CD8-positive, alpha-beta memory T cell (primary cell): ENCODE results near the gene NSMF. TPM values are rescaled to one million over a fixed set of nuclear protein-coding genes. Genes with fewer than 3 reads are reported as not detected.

ENCODE experiments used
- CTCF ChIA-PET: fragments of 350-600 bp; sonication (Branson Sonifier 250); formaldehyde crosslinking; loops from one replicate; lab custom pipeline; 2021; ENCODE audit warnings: antibody characterized with exemption; lab: Charles Lee
- POLR2A ChIA-PET: fragments of 350-600 bp; sonication (Branson Sonifier 250); formaldehyde crosslinking; loops from one replicate; lab custom pipeline; 2021; ENCODE audit warnings: antibody characterized with exemption; lab: Charles Lee
- DNase-seq, 5 donors: peaks; one replicate each; pipeline versions ENCODE4 v3.0.0 to v3.0.0-alpha.2; 2020 to 2022; ENCODE audit warnings: mixed read lengths in 1 of 5
- H3K27ac ChIP-seq: one replicate; pipeline ENCODE4 v1.7.0; 2013; ENCODE audit warnings: low read depth, mild to moderate bottlenecking, low read length, moderate library complexity
- H3K27me3 ChIP-seq: 2 replicates; pipeline ENCODE4 v1.7.0; 2013; ENCODE audit warnings: low read length, mild to moderate bottlenecking; ENCODE audit not compliant: insufficient read depth, poor library complexity, severe bottlenecking
- H3K36me3 ChIP-seq: 2 replicates; pipeline ENCODE4 v1.7.0; 2013; ENCODE audit warnings: mild to moderate bottlenecking, low read length, moderate library complexity; ENCODE audit not compliant: insufficient read depth
- H3K4me1 ChIP-seq: 2 replicates; pipeline ENCODE4 v1.7.0; 2013; ENCODE audit warnings: mild to moderate bottlenecking, low read length, moderate library complexity; ENCODE audit not compliant: insufficient read depth
- H3K4me3 ChIP-seq: 2 replicates; pipeline ENCODE4 v1.7.0; 2013; ENCODE audit warnings: mild to moderate bottlenecking, low read length
- H3K9me3 ChIP-seq: 2 replicates; pipeline ENCODE4 v1.7.0; 2013; ENCODE audit warnings: mild to moderate bottlenecking, low read length
- H3K27ac Mint-ChIP-seq, 8 donors: one replicate each; pipeline ENCODE4 v1.8.0; 2020 to 2021; ENCODE audit warnings: mixed read lengths in 8 of 8, mild to moderate bottlenecking in 6 of 8, inconsistent platforms in 3 of 8, moderate library complexity in 3 of 8
- H3K27me3 Mint-ChIP-seq, 2 donors: one replicate each; pipeline ENCODE4 v1.8.0; 2020 to 2021; ENCODE audit warnings: mixed read lengths in 2 of 2, mild to moderate bottlenecking in 1 of 2, moderate library complexity in 1 of 2
- H3K36me3 Mint-ChIP-seq, 3 donors: one replicate each; pipeline ENCODE4 v1.8.0; 2020 to 2021; ENCODE audit warnings: mixed read lengths in 3 of 3, inconsistent platforms in 1 of 3, mild to moderate bottlenecking in 1 of 3
- H3K4me1 Mint-ChIP-seq, 3 donors: one replicate each; pipeline ENCODE4 v1.8.0; 2020 to 2021; ENCODE audit warnings: mixed read lengths in 3 of 3, inconsistent platforms in 1 of 3, mild to moderate bottlenecking in 1 of 3
- H3K4me3 Mint-ChIP-seq, 7 donors: one replicate each; pipeline ENCODE4 v1.8.0; 2020 to 2021; ENCODE audit warnings: mixed read lengths in 7 of 7, mild to moderate bottlenecking in 6 of 7, moderate library complexity in 4 of 7, inconsistent platforms in 2 of 7
- H3K9me3 Mint-ChIP-seq, 5 donors: one replicate each; pipeline ENCODE4 v1.8.0; 2020 to 2022; ENCODE audit warnings: mixed read lengths in 5 of 5, mild to moderate bottlenecking in 3 of 5, moderate library complexity in 2 of 5, inconsistent platforms in 1 of 5
- polyA plus RNA-seq: library from polyadenylated mRNA; unstranded; fragments of 300-500 nt; fragmentation: Illumina TruSeq; gene quantifications from one replicate; pipeline ENCODE4 v1.2.3, GENCODE V29; 2021
- total RNA-seq, 2 experiments: library from RNA; stranded (reverse); gene quantifications; one replicate each; pipeline ENCODE4 v1.2.3, GENCODE V29; 2021

NSMF gene
- total and polyA plus RNA-seq, 3 experiments from 2014 or later = 15.4 to 42.8 (median 40.9) TPM

GRCh38 chr9:137500666-137501397 is 41.7 kb upstream of the NSMF start:
- H3K4me1 Mint-ChIP-seq = no peaks in the 10 kb centered on the region
- CTCF ChIA-PET = no interaction called here
- Histone ChIP-seq H3K4me3 (no peak overlapping the region), H3K4me1 (no peaks in the 10 kb centered on the region), H3K27me3 (no peaks in the 10 kb centered on the region), H3K9me3 (no peaks in the 10 kb centered on the region), H3K36me3 (no peaks in the 10 kb centered on the region), H3K27ac (no peak overlapping the region)
- POLR2A ChIA-PET = no interaction called here
- H3K9me3 Mint-ChIP-seq = peaks cover 0 to 7% (median 2%) of the 10 kb centered on the region in 5 donors
- H3K27me3 Mint-ChIP-seq = no peaks in the 10 kb centered on the region
- no peak for DNase-seq
- H3K27ac Mint-ChIP-seq = no peak overlapping the region
- H3K36me3 Mint-ChIP-seq = no peaks in the 10 kb centered on the region
- no peak overlapping the region for H3K4me3 Mint-ChIP-seq

- H3K27ac Mint-ChIP-seq = no peak overlapping the region
- Histone ChIP-seq H3K27ac (no peak overlapping the region), H3K9me3 (no peaks in the 10 kb centered on the region), H3K4me3 (no peak overlapping the region), H3K36me3 (no peaks in the 10 kb centered on the region), H3K27me3 (no peaks in the 10 kb centered on the region), H3K4me1 (no peaks in the 10 kb centered on the region)
- H3K36me3 Mint-ChIP-seq = no peaks in the 10 kb centered on the region
- ChIA-PET POLR2A (no interaction called here), CTCF (no interaction called here)
- H3K9me3 Mint-ChIP-seq = peaks cover 0 to 7% (median 2%) of the 10 kb centered on the region in 5 donors
- H3K4me1 Mint-ChIP-seq = no peaks in the 10 kb centered on the region
- DNase-seq = no peak
- no peak overlapping the region for H3K4me3 Mint-ChIP-seq
- no peaks in the 10 kb centered on the region for H3K27me3 Mint-ChIP-seq
Measured at GRCh38 chr9:137499858-137500661, 40.9 kb upstream of the NSMF start.

- Histone ChIP-seq H3K4me1 (no peaks in the 10 kb centered on the region), H3K36me3 (no peaks in the 10 kb centered on the region), H3K9me3 (no peaks in the 10 kb centered on the region), H3K27ac (no peak overlapping the region), H3K4me3 (no peak overlapping the region), H3K27me3 (no peaks in the 10 kb centered on the region)
- no peaks in the 10 kb centered on the region for H3K36me3 Mint-ChIP-seq
- DNase-seq = no peak
- POLR2A ChIA-PET = no interaction called here
- H3K4me1 Mint-ChIP-seq = no peaks in the 10 kb centered on the region
- peaks cover 0 to 7% (median 2%) of the 10 kb centered on the region in 5 donors for H3K9me3 Mint-ChIP-seq
- no peak overlapping the region for H3K27ac Mint-ChIP-seq
- H3K4me3 Mint-ChIP-seq = no peak overlapping the region
- CTCF ChIA-PET = no interaction called here
- no peaks in the 10 kb centered on the region for H3K27me3 Mint-ChIP-seq
Measured at GRCh38 chr9:137499416-137499815, 40.3 kb upstream of the NSMF start.

- Histone ChIP-seq H3K36me3 (no peaks in the 10 kb centered on the region), H3K9me3 (no peaks in the 10 kb centered on the region), H3K27ac (no peak overlapping the region), H3K4me3 (no peak overlapping the region), H3K4me1 (no peaks in the 10 kb centered on the region), H3K27me3 (no peaks in the 10 kb centered on the region)
- Mint-ChIP-seq H3K27me3 (no peaks in the 10 kb centered on the region), H3K36me3 (no peaks in the 10 kb centered on the region), H3K9me3 (peaks cover 0 to 7% (median 2%) of the 10 kb centered on the region in 5 donors), H3K27ac (no peak overlapping the region), H3K4me1 (peaks cover 0 to 4% (median 2%) of the 10 kb centered on the region in 3 donors), H3K4me3 (no peak overlapping the region)
- DNase-seq = no peak
- CTCF ChIA-PET = no interaction called here
- POLR2A ChIA-PET = no interaction called here
Measured at GRCh38 chr9:137498720-137499150, 39.6 kb upstream of the NSMF start.

- Mint-ChIP-seq H3K4me3 (no peak overlapping the region), H3K36me3 (no peaks in the 10 kb centered on the region), H3K9me3 (peaks cover 0 to 7% (median 2%) of the 10 kb centered on the region in 5 donors), H3K27me3 (no peaks in the 10 kb centered on the region), H3K27ac (peak overlapping the region in 1 of 8 donors; percentile 86), H3K4me1 (peaks cover 0 to 4% (median 2%) of the 10 kb centered on the region in 3 donors)
- ChIA-PET CTCF (no interaction called here), POLR2A (no interaction called here)
- Histone ChIP-seq H3K36me3 (no peaks in the 10 kb centered on the region), H3K4me3 (no peak overlapping the region), H3K27me3 (no peaks in the 10 kb centered on the region), H3K27ac (no peak overlapping the region), H3K9me3 (no peaks in the 10 kb centered on the region), H3K4me1 (no peaks in the 10 kb centered on the region)
- no peak for DNase-seq
Measured at GRCh38 chr9:137497921-137498719, 39.0 kb upstream of the NSMF start.

- CTCF ChIA-PET = no interaction called here
Measured at GRCh38 chr9:137496601-137497375, 37.7 kb upstream of the NSMF start.

GRCh38 chr9:137494550-137495351 is 35.6 kb upstream of the NSMF start:
- ChIA-PET CTCF (no interaction called here), POLR2A (no interaction called here)
- Histone ChIP-seq H3K27ac (no peak overlapping the region), H3K27me3 (no peaks in the 10 kb centered on the region), H3K4me1 (no peaks in the 10 kb centered on the region), H3K9me3 (no peaks in the 10 kb centered on the region), H3K4me3 (no peak overlapping the region), H3K36me3 (no peaks in the 10 kb centered on the region)
- H3K4me3 Mint-ChIP-seq = no peak overlapping the region
- peaks cover 7 to 11% (median 8%) of the 10 kb centered on the region in 3 donors for H3K4me1 Mint-ChIP-seq
- no peak overlapping the region for H3K27ac Mint-ChIP-seq
- H3K36me3 Mint-ChIP-seq = peaks cover 0 to 1% (median 0%) of the 10 kb centered on the region in 3 donors
- DNase-seq = peak in 1 of 5 donors; percentile 28
- H3K9me3 Mint-ChIP-seq = no peaks in the 10 kb centered on the region
- no peaks in the 10 kb centered on the region for H3K27me3 Mint-ChIP-seq

More at GRCh38 chr9:137496601-137497375, 37.7 kb upstream of the NSMF start:
- Histone ChIP-seq H3K27me3 (no peaks in the 10 kb centered on the region), H3K27ac (no peak overlapping the region), H3K4me1 (no peaks in the 10 kb centered on the region), H3K36me3 (no peaks in the 10 kb centered on the region), H3K4me3 (no peak overlapping the region), H3K9me3 (no peaks in the 10 kb centered on the region)
- H3K4me3 Mint-ChIP-seq = no peak overlapping the region
- DNase-seq = no peak
- H3K9me3 Mint-ChIP-seq = peaks cover 0 to 3% (median 0%) of the 10 kb centered on the region in 5 donors
- POLR2A ChIA-PET = no interaction called here
- H3K4me1 Mint-ChIP-seq = peaks cover 0 to 5% (median 4%) of the 10 kb centered on the region in 3 donors
- H3K27ac Mint-ChIP-seq = no peak overlapping the region
- no peaks in the 10 kb centered on the region for H3K36me3 Mint-ChIP-seq
- H3K27me3 Mint-ChIP-seq = no peaks in the 10 kb centered on the region
